Measurements from ENCODE around the gene FCHSD2.

The FCHSD2 gene

DNA sequence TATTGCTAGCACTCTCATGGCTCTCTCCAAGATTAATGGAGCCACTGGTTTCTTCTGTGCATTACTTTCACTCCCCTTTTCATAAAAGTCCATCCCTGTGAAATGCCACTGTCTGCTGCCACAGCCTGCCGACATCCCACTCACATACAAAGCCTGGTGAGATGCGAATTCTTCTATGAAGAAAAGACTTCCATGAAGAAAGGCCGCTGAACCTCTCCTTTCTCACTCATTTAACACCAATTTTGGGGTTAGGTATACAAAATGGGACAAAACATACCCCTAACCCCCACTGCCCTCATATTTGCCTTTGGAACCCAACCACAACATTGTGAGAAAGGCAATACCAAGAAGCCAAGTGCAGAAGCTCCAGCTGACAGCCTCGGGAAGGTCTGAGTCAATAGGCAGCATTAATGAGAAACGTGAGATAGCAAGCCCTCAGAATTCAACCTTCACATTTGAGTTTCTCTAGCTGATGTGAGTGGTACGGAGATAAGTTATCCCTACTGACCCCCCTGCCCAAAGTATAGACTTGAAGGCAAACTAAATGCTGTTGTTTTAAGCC, 171.5 kb downstream of the FCHSD2 start:
- FAIRE-seq = peak; percentile 72
- DNase-seq (ENCODE audit: insufficient read length) = no peak
- TF ChIP-seq POLR2AphosphoS5 (IDR thresholded peaks at IDR 0.05; ENCODE audit: low read depth, low read length) (no peak), TAF1 (IDR thresholded peaks at IDR 0.05; ENCODE audit: borderline replicate concordance, low read depth, low read length) (no peak), POLR2A (IDR thresholded peaks at IDR 0.05; ENCODE audit: low read depth, low read length) (no peak)

GRCh38 chr11:72969894-72970335, 172.2 kb downstream of the FCHSD2 start:
- FAIRE-seq = peak; percentile 91
- DNase-seq (ENCODE audit: insufficient read length) = no peak
- TF ChIP-seq POLR2A (IDR thresholded peaks at IDR 0.05; ENCODE audit: low read depth, low read length) = no peak
- no peak for TF ChIP-seq TAF1 (IDR thresholded peaks at IDR 0.05; ENCODE audit: borderline replicate concordance, low read depth, low read length)
- TF ChIP-seq POLR2AphosphoS5 (IDR thresholded peaks at IDR 0.05; ENCODE audit: low read depth, low read length) = no peak

DNA sequence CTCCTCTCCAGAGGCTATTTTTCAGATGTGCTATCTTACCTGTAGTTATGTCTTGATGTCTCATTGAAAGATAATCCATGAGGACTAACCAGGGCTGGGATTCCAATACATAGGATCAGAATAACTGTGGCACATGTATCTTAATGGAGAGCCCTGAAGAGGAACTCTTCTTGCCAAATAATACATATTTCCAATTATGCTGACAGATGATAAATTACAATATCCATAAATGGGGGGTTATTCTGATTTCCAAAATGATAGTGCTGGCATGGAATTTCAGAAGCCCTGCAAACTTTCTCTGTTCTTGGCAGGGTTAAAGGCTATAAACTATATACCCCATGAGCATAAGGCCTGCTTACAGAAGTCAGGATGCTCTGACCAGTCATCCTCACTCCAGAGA, 173.7 kb downstream of the FCHSD2 start:
- no peak for TF ChIP-seq POLR2AphosphoS5 (IDR thresholded peaks at IDR 0.05; ENCODE audit: low read depth, low read length)
- no peak for TF ChIP-seq POLR2A (IDR thresholded peaks at IDR 0.05; ENCODE audit: low read depth, low read length)
- no peak for TF ChIP-seq TAF1 (IDR thresholded peaks at IDR 0.05; ENCODE audit: borderline replicate concordance, low read depth, low read length)
- DNase-seq (ENCODE audit: insufficient read length) (no peak), FAIRE-seq (peak; percentile 64)

DNA sequence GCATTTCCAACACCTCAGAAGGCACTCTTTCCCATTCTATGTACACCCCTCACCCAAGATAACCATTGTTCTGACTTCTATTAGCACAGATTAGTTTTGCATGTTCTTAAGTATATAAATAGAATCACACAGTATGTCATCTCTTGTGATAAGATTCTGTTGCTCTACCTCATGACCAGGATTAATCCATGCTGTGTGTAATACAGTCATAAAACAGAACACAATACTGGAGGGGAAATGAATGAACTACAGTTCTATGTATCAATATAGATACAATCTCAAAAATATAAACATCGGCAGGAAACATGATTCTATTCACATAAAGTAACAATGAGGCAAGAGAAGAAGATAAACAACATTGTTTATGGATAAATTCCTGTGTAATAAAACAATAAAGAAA, 176.4 kb downstream of the FCHSD2 start:
- DNase-seq (ENCODE audit: insufficient read length) = no peak
- no peak for TF ChIP-seq TAF1 (IDR thresholded peaks at IDR 0.05; ENCODE audit: borderline replicate concordance, low read depth, low read length)
- no peak for TF ChIP-seq POLR2A (IDR thresholded peaks at IDR 0.05; ENCODE audit: low read depth, low read length)
- TF ChIP-seq POLR2AphosphoS5 (IDR thresholded peaks at IDR 0.05; ENCODE audit: low read depth, low read length) = no peak
- no peak for FAIRE-seq

DNA sequence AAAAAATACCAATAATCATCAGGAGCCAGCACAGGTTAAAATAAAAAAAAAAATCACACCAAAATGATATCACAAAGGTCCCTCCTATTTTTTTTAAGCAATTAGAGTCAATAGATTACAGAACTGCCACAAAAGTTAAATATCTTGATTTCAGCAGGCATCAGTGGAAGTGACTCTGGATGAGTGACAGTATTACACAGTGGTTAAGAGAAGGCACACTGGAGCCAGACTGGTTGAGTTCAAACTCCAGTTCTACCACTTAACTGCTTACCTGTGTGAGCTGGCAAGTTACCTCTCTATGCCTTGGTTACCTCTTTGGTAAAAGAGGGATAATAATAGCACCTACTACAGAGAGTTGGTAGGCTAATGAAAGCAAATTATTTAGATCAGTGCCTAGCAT, 179.4 kb downstream of the FCHSD2 start:
- no peak for DNase-seq (ENCODE audit: insufficient read length)
- no peak for FAIRE-seq
- TF ChIP-seq TAF1 (IDR thresholded peaks at IDR 0.05; ENCODE audit: borderline replicate concordance, low read depth, low read length) (no peak), POLR2AphosphoS5 (IDR thresholded peaks at IDR 0.05; ENCODE audit: low read depth, low read length) (no peak), POLR2A (IDR thresholded peaks at IDR 0.05; ENCODE audit: low read depth, low read length) (no peak)

GRCh38 chr11:72962084-72962483, 180.0 kb downstream of the FCHSD2 start:
- DNase-seq (ENCODE audit: insufficient read length) = no peak
- FAIRE-seq = no peak
- TF ChIP-seq POLR2AphosphoS5 (IDR thresholded peaks at IDR 0.05; ENCODE audit: low read depth, low read length) (no peak), POLR2A (IDR thresholded peaks at IDR 0.05; ENCODE audit: low read depth, low read length) (no peak), TAF1 (IDR thresholded peaks at IDR 0.05; ENCODE audit: borderline replicate concordance, low read depth, low read length) (no peak)

DNA sequence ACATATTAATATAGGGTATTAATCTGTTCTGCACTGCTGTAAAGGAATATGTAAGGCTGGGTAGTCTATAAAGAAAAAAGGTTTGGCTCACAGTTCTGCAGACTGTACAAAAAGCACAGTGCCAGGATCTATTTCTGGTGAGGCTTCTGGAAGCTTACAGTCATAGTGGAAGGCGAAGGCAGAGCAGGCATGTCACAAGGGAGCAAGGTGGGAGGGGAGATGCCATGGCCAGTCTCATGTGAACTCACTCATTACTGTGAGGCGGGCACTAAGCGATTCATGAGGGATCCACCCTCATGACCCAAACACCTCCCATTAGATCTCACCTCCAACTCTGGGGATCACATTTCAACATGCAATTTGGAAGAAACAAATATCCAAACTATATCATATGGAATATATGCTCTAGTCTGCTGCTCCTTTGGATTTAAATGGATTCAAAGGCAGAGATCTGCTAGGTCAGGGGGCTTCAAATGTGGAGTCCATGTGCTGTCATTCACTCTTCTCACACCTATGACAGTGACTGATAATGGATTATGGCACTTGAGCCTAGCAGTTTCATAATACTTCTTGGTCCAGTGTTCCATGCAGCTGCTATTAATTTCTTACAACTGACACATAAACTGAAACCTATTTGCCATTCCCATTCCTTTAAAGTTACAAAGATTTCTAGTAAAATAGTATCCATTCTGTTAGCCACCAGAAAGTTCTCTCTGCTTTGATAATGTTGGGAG, 182.0 kb downstream of the FCHSD2 start:
- TF ChIP-seq POLR2AphosphoS5 (IDR thresholded peaks at IDR 0.05; ENCODE audit: low read depth, low read length) (no peak; the same call in 1 of the 2 replicates), TAF1 (IDR thresholded peaks at IDR 0.05; ENCODE audit: borderline replicate concordance, low read depth, low read length) (no peak), POLR2A (IDR thresholded peaks at IDR 0.05; ENCODE audit: low read depth, low read length) (no peak)
- FAIRE-seq = no peak
- DNase-seq (ENCODE audit: insufficient read length) = no peak

- no peak for FAIRE-seq
- DNase-seq (ENCODE audit: insufficient read length) = no peak
- TF ChIP-seq POLR2A (IDR thresholded peaks at IDR 0.05; ENCODE audit: low read depth, low read length) (no peak), TAF1 (IDR thresholded peaks at IDR 0.05; ENCODE audit: borderline replicate concordance, low read depth, low read length) (no peak), POLR2AphosphoS5 (IDR thresholded peaks at IDR 0.05; ENCODE audit: low read depth, low read length) (no peak)
Observed at GRCh38 chr11:72958791-72959190, 183.3 kb downstream of the FCHSD2 start.

DNA sequence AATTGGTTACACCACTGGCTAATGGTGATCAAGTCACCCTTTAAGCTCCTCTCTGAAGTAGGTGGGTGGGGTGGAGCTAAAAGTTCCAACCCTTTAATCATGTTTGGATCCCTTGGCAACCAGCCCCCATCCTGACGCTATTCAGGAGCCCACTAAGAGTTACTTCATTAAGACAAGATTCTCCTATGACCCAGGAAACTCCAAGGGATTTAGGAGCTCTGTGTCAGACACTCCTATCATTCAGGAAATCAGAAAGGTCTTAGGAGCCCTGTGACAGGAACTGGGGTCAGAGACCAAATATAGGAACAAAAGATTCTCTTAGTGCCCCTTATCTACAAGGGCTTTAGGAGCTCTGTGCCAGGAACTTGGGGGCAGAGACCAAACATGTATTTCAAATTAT, 186.7 kb downstream of the FCHSD2 start:
- no peak for TF ChIP-seq TAF1 (IDR thresholded peaks at IDR 0.05; ENCODE audit: borderline replicate concordance, low read depth, low read length)
- no peak for TF ChIP-seq POLR2A (IDR thresholded peaks at IDR 0.05; ENCODE audit: low read depth, low read length)
- no peak for TF ChIP-seq POLR2AphosphoS5 (IDR thresholded peaks at IDR 0.05; ENCODE audit: low read depth, low read length)

DNA sequence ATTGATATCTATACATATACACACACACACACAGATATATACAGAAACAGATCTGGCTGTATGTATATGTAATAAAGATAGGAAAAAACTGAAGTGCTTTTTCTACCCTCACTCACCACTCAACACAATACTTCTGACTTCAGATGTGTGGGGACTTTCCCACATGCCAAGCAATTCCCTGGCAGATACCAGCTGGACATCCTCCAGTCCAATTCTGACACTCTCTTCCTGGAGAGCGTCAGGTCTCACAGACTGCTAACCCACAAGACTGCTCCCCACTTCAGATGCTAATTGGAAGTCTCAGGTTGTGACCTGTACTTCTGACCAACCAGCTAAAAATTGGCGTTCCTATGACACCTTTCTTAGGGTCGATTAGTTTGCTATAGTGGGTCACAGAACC, 187.3 kb downstream of the FCHSD2 start:
- FAIRE-seq = peak; percentile 76
- TF ChIP-seq POLR2AphosphoS5 (IDR thresholded peaks at IDR 0.05; ENCODE audit: low read depth, low read length) (no peak), POLR2A (IDR thresholded peaks at IDR 0.05; ENCODE audit: low read depth, low read length) (no peak), TAF1 (IDR thresholded peaks at IDR 0.05; ENCODE audit: borderline replicate concordance, low read depth, low read length) (no peak)
- DNase-seq (ENCODE audit: insufficient read length) = no peak

More for the DNA sequence above, 186.7 kb downstream of the FCHSD2 start:
- DNase-seq (ENCODE audit: insufficient read length) (no peak), FAIRE-seq (no peak)

GRCh38 chr11:72953637-72954036, 188.5 kb downstream of the FCHSD2 start:
- DNase-seq (ENCODE audit: insufficient read length) (no peak), FAIRE-seq (no peak)

GRCh38 chr11:72951888-72952287, 190.2 kb downstream of the FCHSD2 start:
- no peak for DNase-seq (ENCODE audit: insufficient read length)
- no peak for TF ChIP-seq POLR2A (IDR thresholded peaks at IDR 0.05; ENCODE audit: low read depth, low read length)
- TF ChIP-seq TAF1 (IDR thresholded peaks at IDR 0.05; ENCODE audit: borderline replicate concordance, low read depth, low read length) = no peak
- no peak for TF ChIP-seq POLR2AphosphoS5 (IDR thresholded peaks at IDR 0.05; ENCODE audit: low read depth, low read length)
- FAIRE-seq = peak; percentile 78

More at GRCh38 chr11:72953637-72954036, 188.5 kb downstream of the FCHSD2 start:
- TF ChIP-seq TAF1 (IDR thresholded peaks at IDR 0.05; ENCODE audit: borderline replicate concordance, low read depth, low read length) = no peak

Data from GM12892 (cell line).